ENCODE measurements around the gene ZFC3H1.
A peak's percentile ranks its signal among the peaks of the same experiment; 100 is the strongest.

The ZFC3H1 gene

GRCh38 chr12:71684081-71684480, 20.4 kb upstream of the ZFC3H1 start:
- DNase-seq (ENCODE audit: low read depth) = no peak

DNA sequence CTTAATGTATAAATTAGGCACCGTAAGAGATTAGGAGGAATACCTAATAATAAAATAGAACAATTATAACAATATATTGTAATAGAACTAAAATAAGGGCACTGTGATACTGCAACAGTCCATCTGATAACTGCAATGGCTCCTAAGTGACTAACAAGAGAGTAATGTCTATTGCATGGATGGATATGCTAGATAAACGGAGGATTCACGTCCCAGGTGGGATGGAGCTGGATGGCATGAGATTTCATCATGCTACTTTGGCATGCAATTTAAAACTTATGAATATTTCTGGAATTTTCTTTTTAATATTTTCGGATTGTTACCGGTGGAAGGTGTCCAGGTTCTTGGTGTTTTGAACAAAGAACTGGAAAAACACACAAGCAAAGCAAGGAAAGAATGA, 20.0 kb upstream of the ZFC3H1 start:
- no peak for DNase-seq (ENCODE audit: low read depth)

DNA sequence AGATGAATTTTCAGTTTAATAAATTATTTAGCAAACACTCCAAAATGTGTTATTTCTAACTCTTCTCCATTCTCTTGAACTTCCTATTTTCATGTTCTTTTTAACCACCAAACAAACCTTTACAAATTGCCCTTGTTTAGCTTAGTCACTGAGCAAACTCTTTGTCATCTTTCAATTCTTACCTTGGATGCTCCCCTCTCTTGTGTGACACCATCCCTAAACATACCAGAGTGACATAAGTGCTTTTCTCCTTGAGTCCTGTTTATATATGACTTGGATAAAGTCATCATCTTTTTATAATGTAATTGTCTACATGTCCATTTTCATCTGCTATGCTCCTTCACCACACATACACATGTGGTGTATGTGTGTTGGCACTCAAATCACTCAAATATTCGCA, 18.8 kb upstream of the ZFC3H1 start:
- DNase-seq (ENCODE audit: low read depth) = no peak

DNA sequence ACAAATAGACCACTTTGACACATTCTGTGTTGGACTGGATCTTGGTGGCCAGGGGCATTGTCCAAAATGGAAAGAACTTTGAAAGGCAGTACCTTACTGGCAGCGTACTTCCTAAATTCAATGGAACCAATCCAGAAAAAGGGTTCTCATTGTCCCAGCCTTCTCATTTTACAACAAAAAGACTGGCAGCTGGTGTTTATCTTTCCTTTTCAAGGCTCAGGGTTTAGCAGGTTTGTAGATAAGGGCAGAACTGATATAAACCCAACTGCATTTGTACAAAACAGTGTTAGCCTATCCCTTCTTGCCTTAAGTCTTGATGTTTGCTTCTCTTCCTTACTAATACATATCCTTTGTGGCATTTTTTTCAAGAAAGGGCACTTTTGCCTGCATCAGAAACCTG, 8.2 kb upstream of the ZFC3H1 start:
- DNase-seq (ENCODE audit: low read depth) = no peak

- DNase-seq (ENCODE audit: low read depth) = no peak
Observed at GRCh38 chr12:71671311-71671710, 7.7 kb upstream of the ZFC3H1 start.

GRCh38 chr12:71666259-71666658, 2.6 kb upstream of the ZFC3H1 start:
- no peak for DNase-seq (ENCODE audit: low read depth)

- no peak for DNase-seq (ENCODE audit: low read depth)
Observed at GRCh38 chr12:71665090-71665463, 1.4 kb upstream of the ZFC3H1 start.

DNA sequence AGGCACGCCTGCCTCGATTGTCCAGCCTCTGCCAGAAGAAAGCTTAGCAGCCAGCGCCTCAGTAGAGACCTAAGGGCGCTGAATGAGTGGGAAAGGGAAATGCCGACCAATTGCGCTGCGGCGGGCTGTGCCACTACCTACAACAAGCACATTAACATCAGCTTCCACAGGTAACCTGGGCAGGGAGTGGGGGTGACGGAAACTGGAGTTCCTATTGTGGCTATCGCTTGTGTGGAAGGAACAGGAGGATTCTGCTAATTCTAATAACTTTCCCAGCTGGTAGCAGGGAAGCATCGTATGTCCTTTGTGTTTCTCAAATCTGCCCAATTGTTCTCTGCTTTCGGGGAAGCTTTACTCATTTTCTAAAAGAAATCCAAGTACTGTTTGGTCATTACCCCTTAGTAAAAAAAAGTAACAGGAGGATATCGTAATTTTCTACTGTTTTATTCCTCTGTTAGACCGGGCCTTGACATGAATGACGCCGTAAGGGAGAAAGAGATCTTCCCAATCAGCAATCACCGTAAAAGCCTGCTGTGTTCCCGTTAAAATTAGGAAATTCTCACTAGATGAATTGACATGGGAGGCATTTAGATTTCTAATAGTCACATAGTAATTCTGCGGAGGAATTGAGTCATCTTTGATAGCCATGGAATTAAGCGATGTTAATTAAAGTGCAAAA, 902 bp upstream of the ZFC3H1 start:
- DNase-seq (ENCODE audit: low read depth) = peak; percentile 39

DNA sequence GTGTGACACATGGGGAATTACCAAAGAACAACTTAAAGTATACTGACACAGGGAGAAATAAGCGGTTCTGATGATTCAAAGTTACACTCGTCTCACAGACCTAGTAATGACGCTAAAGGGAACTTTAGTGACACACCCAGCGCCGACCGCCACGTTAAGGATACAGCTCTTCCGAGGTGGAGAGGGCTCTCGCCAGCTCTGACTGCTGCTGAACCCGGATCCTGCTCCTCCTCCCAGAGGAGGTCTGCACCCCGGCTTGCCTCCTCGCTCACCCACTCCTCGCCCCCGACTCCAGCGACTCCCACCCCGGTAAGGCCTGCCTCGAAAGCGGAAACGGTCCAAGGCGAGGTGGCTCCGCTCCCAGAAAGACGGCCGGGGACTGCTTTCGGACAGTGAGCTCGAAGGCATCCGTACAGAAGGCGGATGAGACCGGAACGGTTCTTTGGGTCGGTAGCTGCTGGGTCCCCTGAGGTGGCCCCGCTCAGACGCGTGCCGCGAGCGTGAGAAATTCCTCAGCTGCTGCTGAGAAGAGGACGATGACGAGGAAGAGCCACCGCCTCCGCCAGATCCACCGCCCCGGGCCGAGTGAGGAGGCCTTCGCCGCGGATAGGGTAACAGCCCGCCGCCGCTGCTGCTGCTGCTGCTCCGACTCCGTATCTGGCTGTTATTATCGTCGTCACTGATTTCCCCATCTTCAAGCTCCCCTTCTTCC, 643 bp downstream of the ZFC3H1 start:
- peak; percentile 59 for DNase-seq (ENCODE audit: low read depth)

DNA sequence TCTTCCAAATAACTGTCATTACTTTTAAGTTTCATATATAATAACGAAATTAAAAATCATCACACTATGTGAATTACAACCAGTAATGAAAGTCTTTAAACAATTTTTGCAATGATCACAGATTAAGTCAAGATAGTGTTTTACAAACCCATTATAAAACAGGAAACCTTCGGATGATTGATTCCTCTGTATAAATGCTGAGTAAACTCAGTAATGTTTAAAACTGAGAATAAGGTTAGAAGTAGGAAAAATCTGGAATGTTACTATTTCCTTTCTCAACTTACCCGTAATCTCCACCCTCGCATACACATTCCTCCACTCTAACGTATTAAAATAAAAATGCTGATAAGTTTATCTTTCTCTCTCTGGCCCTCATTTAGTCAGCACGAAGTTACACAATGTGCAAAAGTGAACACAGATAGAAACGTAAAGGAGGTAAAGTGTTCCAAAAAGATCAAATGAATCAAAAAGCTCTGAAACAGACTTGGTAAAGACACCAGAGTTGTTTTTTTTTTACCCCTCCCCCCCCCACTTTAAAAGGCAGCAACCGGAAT, 1.6 kb downstream of the ZFC3H1 start:
- DNase-seq (ENCODE audit: low read depth) = peak; percentile 83

DNA sequence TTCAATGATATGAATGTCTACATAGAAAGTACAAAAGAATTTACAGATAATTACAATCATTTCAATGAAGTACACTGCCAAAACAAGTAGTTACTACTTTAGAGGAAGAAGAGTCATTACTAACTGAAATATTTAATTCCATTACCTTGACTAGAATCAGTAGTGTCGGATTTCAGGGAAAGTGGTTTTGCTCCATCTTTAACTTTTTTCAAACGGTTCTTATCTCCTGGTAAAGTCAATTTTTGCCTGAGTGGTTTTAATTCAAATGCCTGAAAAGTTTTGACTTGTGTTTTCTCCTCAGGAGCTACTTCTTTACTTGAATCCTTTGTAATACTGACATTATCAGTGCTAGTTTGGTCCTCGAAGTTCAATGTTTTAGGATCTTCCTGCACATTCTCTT, 6.9 kb downstream of the ZFC3H1 start:
- DNase-seq (ENCODE audit: low read depth) = peak; percentile 16

GRCh38 chr12:71655907-71656306, 7.7 kb downstream of the ZFC3H1 start:
- DNase-seq (ENCODE audit: low read depth) = no peak

DNA sequence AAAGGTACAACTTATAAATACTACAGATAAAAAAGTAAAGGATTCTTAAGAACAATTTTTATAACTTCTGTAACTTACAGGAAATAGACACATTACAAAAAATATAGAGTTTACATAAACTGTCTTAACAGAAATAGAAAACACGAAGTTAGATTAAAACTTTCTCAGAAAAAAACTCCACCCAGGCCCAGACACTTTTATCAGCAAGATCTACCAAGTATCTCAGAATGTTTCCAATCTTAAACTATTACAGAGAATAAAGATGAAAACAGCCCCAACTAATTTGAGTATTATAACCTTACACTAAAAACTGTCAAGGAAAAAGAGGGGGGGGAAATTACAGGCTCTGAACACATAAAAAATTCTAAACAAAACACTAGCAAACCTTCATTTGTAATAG, 8.2 kb downstream of the ZFC3H1 start:
- DNase-seq (ENCODE audit: low read depth) = no peak

DNA sequence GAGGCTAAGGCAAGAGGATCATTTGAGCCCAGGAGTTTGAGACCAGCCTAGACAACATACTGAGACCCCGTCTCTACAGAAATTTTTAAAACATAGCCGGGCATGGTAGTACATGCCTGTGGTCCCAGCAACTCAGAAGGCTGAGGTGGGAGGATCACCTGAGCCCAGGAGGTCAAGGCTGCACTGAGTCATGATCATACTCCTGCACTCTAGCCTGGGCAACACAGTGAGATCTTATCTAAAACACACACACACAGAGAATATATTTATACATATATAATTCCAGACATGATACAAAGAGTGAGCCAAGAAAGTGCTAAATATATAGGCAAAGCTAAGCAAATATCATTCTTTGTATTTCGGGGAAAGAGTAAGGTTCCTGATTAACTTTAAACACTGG, 9.4 kb downstream of the ZFC3H1 start:
- DNase-seq (ENCODE audit: low read depth) = no peak

DNA sequence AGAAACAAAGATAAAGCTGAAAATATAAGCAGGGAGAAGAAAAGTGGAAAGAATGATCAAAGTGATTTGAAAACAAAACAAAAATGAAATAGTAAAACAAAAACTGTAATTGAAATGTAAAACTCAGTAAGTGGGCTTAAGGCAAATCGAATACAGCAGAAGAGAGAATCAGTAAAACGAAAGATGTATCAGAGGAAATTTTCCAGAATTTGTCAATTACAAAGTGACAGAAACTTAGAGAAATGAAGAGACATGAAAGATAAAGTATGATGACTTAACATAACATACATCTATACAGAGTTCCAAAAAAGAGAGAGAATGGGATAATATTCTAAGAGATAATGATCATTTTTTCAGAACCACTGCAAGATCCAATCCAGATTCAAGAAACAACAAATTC, 10.5 kb downstream of the ZFC3H1 start:
- DNase-seq (ENCODE audit: low read depth) = no peak

- peak; percentile 12 for DNase-seq (ENCODE audit: low read depth)
Observed at GRCh38 chr12:71652656-71653055, 11.0 kb downstream of the ZFC3H1 start.

DNA sequence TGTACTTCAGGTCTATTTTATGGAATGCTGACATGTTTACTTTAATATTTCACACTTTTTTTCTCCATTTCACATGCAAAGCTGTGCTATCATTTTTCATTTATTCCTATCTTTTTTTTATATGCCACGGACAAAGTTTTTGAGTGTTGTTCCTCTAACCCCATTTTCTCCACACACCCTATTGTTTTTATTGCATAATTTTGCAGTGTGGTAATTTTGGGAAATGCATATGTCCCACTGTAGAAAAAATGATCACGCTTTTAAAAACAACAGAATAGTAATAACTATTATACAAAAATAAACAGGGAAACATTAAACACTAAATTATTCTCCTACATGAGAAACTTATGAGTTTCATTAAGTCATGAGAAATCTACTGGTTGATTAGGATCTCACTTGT, 14.2 kb downstream of the ZFC3H1 start:
- DNase-seq (ENCODE audit: low read depth) = no peak

GRCh38 chr12:71648537-71648936, 15.1 kb downstream of the ZFC3H1 start:
- no peak for DNase-seq (ENCODE audit: low read depth)

- no peak for DNase-seq (ENCODE audit: low read depth)
Observed at GRCh38 chr12:71646512-71646911, 17.1 kb downstream of the ZFC3H1 start.

GRCh38 chr12:71645268-71645667, 18.4 kb downstream of the ZFC3H1 start:
- DNase-seq (ENCODE audit: low read depth) = no peak

GRCh38 chr12:71642264-71642663, 21.4 kb downstream of the ZFC3H1 start:
- no peak for DNase-seq (ENCODE audit: low read depth)

DNA sequence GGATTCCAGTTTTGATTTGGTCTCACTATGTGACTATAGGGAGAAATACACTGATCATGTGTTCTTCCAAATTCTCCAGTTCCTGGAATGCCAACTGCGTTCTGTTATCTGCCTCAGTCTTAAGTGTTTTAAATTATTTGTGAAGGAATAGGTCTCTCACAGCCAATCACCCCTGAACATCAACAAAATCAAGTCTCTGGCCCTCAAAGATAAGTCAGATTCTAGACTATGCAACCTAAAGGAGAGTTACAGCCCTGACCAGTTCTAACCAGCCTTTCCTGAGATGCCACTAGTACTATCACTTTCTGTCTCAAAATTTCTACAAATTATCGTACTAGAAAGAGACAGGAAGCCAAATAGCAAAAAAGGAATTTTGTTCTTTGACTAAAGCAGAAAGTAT, 22.3 kb downstream of the ZFC3H1 start:
- DNase-seq (ENCODE audit: low read depth) = peak; percentile 16

- no peak for DNase-seq (ENCODE audit: low read depth)
Observed at GRCh38 chr12:71640316-71640715, 23.3 kb downstream of the ZFC3H1 start.

- DNase-seq (ENCODE audit: low read depth) = no peak
Observed at GRCh38 chr12:71639341-71639760, 24.3 kb downstream of the ZFC3H1 start.

Measured in iris pigment epithelial cell (primary cell).